Measurements from ENCODE around the gene SST. TPM values are rescaled to one million over a fixed set of nuclear protein-coding genes. Genes with fewer than 3 reads are reported as not detected.

SST gene
- total and polyA plus RNA-seq, 2 of the 13 experiments (the other 11 are each of a cell fraction or from before 2014, with no cell fraction given): not detected

DNA sequence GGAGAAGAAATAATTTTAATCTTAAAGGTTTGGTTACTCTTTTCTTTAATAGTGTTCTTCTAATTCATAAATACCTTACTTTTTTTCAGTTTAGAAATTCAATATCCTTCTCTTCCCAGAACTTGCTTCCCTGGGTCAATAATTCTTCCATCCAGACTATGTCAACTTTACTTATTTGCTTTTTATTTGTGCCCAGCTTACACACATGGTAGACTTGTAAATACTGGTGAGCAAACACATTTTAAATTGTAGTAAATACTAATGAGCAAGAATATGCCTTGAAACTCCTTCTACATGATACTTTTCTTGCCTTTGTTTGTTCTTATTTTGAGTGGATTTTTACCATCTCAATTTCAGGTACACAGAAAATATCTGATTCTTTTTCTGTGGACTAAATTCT is 33.7 kb downstream of the SST start:
- TF ChIP-seq, protein P1, sequence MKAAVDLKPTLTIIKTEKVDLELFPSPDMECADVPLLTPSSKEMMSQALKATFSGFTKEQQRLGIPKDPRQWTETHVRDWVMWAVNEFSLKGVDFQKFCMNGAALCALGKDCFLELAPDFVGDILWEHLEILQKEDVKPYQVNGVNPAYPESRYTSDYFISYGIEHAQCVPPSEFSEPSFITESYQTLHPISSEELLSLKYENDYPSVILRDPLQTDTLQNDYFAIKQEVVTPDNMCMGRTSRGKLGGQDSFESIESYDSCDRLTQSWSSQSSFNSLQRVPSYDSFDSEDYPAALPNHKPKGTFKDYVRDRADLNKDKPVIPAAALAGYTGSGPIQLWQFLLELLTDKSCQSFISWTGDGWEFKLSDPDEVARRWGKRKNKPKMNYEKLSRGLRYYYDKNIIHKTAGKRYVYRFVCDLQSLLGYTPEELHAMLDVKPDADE (CRISPR knock-in tag; IDR thresholded peaks at IDR 0.05): no peak
- no peak for TF ChIP-seq ZNF619 (CRISPR knock-in tag; IDR thresholded peaks at IDR 0.05)
- TF ChIP-seq, protein P2, sequence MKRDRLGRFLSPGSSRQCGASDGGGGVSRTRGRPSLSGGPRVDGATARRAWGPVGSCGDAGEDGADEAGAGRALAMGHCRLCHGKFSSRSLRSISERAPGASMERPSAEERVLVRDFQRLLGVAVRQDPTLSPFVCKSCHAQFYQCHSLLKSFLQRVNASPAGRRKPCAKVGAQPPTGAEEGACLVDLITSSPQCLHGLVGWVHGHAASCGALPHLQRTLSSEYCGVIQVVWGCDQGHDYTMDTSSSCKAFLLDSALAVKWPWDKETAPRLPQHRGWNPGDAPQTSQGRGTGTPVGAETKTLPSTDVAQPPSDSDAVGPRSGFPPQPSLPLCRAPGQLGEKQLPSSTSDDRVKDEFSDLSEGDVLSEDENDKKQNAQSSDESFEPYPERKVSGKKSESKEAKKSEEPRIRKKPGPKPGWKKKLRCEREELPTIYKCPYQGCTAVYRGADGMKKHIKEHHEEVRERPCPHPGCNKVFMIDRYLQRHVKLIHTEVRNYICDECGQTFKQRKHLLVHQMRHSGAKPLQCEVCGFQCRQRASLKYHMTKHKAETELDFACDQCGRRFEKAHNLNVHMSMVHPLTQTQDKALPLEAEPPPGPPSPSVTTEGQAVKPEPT (CRISPR knock-in tag; IDR thresholded peaks at IDR 0.05; ENCODE audit: low read depth): no peak
- TF ChIP-seq SMAD9 (CRISPR knock-in tag; IDR thresholded peaks at IDR 0.05): no peak
- TF ChIP-seq, protein P3, sequence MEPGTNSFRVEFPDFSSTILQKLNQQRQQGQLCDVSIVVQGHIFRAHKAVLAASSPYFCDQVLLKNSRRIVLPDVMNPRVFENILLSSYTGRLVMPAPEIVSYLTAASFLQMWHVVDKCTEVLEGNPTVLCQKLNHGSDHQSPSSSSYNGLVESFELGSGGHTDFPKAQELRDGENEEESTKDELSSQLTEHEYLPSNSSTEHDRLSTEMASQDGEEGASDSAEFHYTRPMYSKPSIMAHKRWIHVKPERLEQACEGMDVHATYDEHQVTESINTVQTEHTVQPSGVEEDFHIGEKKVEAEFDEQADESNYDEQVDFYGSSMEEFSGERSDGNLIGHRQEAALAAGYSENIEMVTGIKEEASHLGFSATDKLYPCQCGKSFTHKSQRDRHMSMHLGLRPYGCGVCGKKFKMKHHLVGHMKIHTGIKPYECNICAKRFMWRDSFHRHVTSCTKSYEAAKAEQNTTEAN (CRISPR knock-in tag; conservative IDR thresholded peaks at IDR 0.05): no peak
- TF ChIP-seq, protein P4, sequence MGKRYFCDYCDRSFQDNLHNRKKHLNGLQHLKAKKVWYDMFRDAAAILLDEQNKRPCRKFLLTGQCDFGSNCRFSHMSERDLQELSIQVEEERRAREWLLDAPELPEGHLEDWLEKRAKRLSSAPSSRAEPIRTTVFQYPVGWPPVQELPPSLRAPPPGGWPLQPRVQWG (CRISPR knock-in tag; IDR thresholded peaks at IDR 0.05; ENCODE audit: borderline replicate concordance, low read depth): no peak
- TF ChIP-seq SRF (IDR thresholded peaks at IDR 0.05; ENCODE audit: low read depth, low read length): no peak
- TF ChIP-seq PHF5A (CRISPR knock-in tag; IDR thresholded peaks at IDR 0.05; ENCODE audit: low read depth, unreplicated experiment): no peak
- TF ChIP-seq DMAP1 (CRISPR knock-in tag; IDR thresholded peaks at IDR 0.05): no peak
- no peak for TF ChIP-seq THAP11 (CRISPR knock-in tag; IDR thresholded peaks at IDR 0.05)
- no peak for TF ChIP-seq GATAD2A (CRISPR knock-in tag; IDR thresholded peaks at IDR 0.05)
- TF ChIP-seq, protein P5, sequence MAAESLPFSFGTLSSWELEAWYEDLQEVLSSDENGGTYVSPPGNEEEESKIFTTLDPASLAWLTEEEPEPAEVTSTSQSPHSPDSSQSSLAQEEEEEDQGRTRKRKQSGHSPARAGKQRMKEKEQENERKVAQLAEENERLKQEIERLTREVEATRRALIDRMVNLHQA (CRISPR knock-in tag; IDR thresholded peaks at IDR 0.05): no peak
- ATAC-seq: no peak
- in situ Hi-C loops (cut with HindIII; ENCODE audit: extremely low pct_ligation_motif_present, low pct_unique_long_range_greater_than_20kb) (no loop called here), intact Hi-C loops (cut with micrococcal nuclease; ENCODE audit: unreplicated experiment) (no loop called here)
- Histone ChIP-seq H3K4me1 (ENCODE audit: insufficient read depth, low read length) (no peaks in the 10 kb centered on the region), H3K4me2 (ENCODE audit: low read depth, low read length) (no peak overlapping the region), H3K27ac (ENCODE audit: extremely low read length, insufficient read depth, low read length) (no peak overlapping the region), H3K79me2 (ENCODE audit: insufficient read depth, low read length) (no peaks in the 10 kb centered on the region), H3K4me3 (replicated peaks in 1 of 3; ENCODE audit: insufficient read depth in 1 of 3, low read depth in 2 of 3, low read length in 3 of 3) (no peak overlapping the region), H3K9me3 (ENCODE audit: low read length) (no peaks in the 10 kb centered on the region), H3K9ac (ENCODE audit: insufficient read depth, low read depth, low read length) (no peak overlapping the region), H3K36me3 (replicated peaks in 1 of 2; ENCODE audit: control insufficient read depth in 1 of 2, insufficient read depth in 2 of 2, low read length in 2 of 2) (no peaks in the 10 kb centered on the region), H4K20me1 (ENCODE audit: insufficient read depth, low read length) (no peaks in the 10 kb centered on the region), H2AFZ (ENCODE audit: low read length) (no peak overlapping the region), H3K27me3 (ENCODE audit: control insufficient read depth in 1 of 2, insufficient read depth in 2 of 2, low read length in 2 of 2) (0 out of 5 replicates have a peak, but pooled peaks cover 0 to 2% of the 10 kb centered on the region in 2 experiments)
- FAIRE-seq: no peak
- no peak for DNase-seq (ENCODE audit: low spot score)
- BruUV-seq (replicated peaks): no TSS peak
- ChIA-PET POLR2A (no interaction called here), CTCF (ENCODE audit: low intra/inter-chr PET ratio, low total read pairs) (no interaction called here)

Data from HepG2 (cell line).